GM04504 (cell line): ENCODE results near the gene MDC1.
"Not testable (repeated sequence)": the region's sequence is repeated elsewhere in the genome, so short reads cannot be mapped to it uniquely, and the experiment has no call there.

Experiments used
- DNase-seq: peaks from one replicate; pipeline ENCODE4 v3.0.0-alpha.2; 2012; ENCODE audit warnings: low read depth

The MDC1 gene

GRCh38 chr6:30717129-30717844 lies at the start of gene MDC1:
MDC1 (minus strand) TSS chr6:30717281; CDS start chr6:30715175, 2,106 bp downstream.
- DNase-seq, result peak; percentile 100

GRCh38 chr6:30766461-30767157 lies 49.5 kb upstream of the MDC1 start:
- no peak for DNase-seq

GRCh38 chr6:30765495-30765894 lies 48.4 kb upstream of the MDC1 start:
- DNase-seq, result not testable (repeated sequence)

GRCh38 chr6:30764490-30765043 lies 47.5 kb upstream of the MDC1 start:
- not testable (repeated sequence) for DNase-seq

- DNase-seq, result no peak
These were observed 46.8 kb upstream of the MDC1 start for GRCh38 chr6:30763618-30764489.

GRCh38 chr6:30763155-30763617 lies 46.1 kb upstream of the MDC1 start:
- DNase-seq, result no peak

- DNase-seq, result no peak
These were observed 44.8 kb upstream of the MDC1 start for GRCh38 chr6:30761791-30762429.

- no peak for DNase-seq
These were observed 43.5 kb upstream of the MDC1 start for GRCh38 chr6:30760549-30760948.

GRCh38 chr6:30759575-30760239 lies 42.6 kb upstream of the MDC1 start:
- DNase-seq, result peak; percentile 90

GRCh38 chr6:30757261-30757904 lies 40.3 kb upstream of the MDC1 start:
- DNase-seq, result no peak

- not testable (repeated sequence) for DNase-seq
These were observed 39.4 kb upstream of the MDC1 start for GRCh38 chr6:30756405-30757003.

GRCh38 chr6:30754631-30755030 lies 37.5 kb upstream of the MDC1 start:
- no peak for DNase-seq

GRCh38 chr6:30752157-30752927 lies 35.3 kb upstream of the MDC1 start:
- peak; percentile 100 for DNase-seq

GRCh38 chr6:30750379-30750668 lies 33.2 kb upstream of the MDC1 start:
- DNase-seq, result no peak

- no peak for DNase-seq
These were observed 32.7 kb upstream of the MDC1 start for GRCh38 chr6:30749554-30750378.

GRCh38 chr6:30748851-30749540 lies 31.9 kb upstream of the MDC1 start:
- DNase-seq, result no peak

GRCh38 chr6:30747902-30748769 lies 31.1 kb upstream of the MDC1 start:
- no peak for DNase-seq
